DOHH2 (cell line): ENCODE measurements around the gene GRB10.

Experiments used
- CTCF ChIP-seq: fragments of 200-600 bp; sonication (generic); IDR thresholded peaks from one replicate; pipeline ENCODE4 v1.5.1; 2014; ENCODE audit warnings: antibody characterized with exemption, mild to moderate bottlenecking, low read depth, low read length; ENCODE audit not compliant: poor library complexity, severe bottlenecking
- EZH2phosphoT487 ChIP-seq: fragments of 200-600 bp; sonication (generic); IDR thresholded peaks from 2 replicates; pipeline ENCODE4 v1.6.1; 2017; ENCODE audit warnings: borderline replicate concordance, mild to moderate bottlenecking, antibody characterized with exemption, low read length, moderate library complexity, mixed read lengths

GRCh38 chr7:50780436-50780835, 2.3 kb downstream of the GRB10 start:
- TF ChIP-seq CTCF (no peak), EZH2phosphoT487 (no peak)
